NCI-H69 (cell line): Measurements from ENCODE around the gene CHD5.

Experiments used
- DNase-seq: peaks from one replicate; lab custom pipeline; 2025; lab: John Stamatoyannopoulos, UW

The CHD5 gene

GRCh38 chr1:6099297-6099696, 80.8 kb downstream of the CHD5 start:
- no peak for DNase-seq

DNA sequence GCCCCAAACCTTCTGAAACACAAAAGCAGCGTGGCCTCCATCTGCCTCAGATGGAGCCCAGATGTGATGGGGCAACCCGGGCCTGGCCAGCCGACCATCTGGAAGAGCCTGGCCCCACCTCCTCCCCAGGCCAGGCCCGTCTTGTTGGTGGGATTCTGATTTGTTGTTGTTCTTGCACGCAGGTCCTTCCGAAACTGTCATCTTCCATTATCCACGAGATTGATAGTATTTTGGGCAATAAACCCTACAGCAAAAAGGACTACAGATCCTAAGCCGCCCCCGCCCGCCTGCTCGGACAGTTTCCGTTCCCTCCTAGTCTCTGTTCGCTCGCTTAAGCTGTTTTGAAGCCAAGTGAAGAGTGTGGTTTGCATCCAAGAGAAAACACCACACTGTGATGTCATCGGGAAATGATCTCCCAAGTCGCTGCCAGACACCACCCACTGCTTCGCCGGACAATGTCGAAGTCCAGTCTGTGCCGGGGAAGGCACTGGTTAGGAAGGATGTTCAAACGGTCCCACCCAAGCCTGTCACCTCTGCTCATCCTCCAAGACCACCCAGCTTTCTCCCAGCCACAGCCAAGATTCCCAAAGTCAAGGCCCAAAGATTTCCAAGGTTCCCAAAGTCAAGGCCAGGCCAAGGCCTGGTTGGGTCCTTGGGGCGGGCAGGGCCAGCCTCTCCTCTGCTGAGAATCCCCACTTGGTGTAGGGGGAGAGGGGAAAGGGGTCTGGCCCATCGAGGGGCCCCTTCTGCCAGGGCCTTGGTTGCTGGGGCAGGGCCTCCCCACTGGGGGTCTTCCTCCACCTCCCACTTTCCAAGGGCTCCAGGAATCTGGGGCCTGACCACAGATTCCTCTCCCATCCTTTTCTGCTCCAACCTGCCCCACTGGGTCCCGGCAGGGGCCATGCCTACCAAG, 81.6 kb downstream of the CHD5 start:
- DNase-seq: no peak

- no peak for DNase-seq
Observed at GRCh38 chr1:6097824-6098223, 82.3 kb downstream of the CHD5 start.

DNA sequence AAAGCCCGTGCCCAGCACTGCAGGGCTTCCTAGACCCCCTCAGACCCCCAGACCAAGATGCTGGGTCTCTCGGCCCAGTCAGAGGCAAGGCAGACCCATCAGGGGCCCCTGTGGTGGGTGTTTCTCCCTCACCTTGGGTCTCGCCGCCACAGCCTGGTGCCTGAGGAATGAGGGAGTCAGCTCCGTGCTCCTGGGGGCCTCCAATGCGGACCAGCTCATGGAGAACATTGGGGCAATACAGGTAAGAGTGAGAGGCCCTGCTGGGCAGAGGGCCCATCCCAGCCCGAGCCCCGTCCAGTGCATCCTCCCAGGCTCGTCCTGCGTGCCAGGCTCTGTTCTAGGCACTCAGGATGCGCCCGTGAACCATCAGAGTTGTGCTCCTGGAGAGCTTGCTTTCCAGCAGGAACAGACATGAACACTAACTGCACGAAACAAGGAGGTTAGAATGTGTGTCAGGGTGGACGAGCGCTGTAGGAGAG, 83.0 kb downstream of the CHD5 start:
- no peak for DNase-seq

DNA sequence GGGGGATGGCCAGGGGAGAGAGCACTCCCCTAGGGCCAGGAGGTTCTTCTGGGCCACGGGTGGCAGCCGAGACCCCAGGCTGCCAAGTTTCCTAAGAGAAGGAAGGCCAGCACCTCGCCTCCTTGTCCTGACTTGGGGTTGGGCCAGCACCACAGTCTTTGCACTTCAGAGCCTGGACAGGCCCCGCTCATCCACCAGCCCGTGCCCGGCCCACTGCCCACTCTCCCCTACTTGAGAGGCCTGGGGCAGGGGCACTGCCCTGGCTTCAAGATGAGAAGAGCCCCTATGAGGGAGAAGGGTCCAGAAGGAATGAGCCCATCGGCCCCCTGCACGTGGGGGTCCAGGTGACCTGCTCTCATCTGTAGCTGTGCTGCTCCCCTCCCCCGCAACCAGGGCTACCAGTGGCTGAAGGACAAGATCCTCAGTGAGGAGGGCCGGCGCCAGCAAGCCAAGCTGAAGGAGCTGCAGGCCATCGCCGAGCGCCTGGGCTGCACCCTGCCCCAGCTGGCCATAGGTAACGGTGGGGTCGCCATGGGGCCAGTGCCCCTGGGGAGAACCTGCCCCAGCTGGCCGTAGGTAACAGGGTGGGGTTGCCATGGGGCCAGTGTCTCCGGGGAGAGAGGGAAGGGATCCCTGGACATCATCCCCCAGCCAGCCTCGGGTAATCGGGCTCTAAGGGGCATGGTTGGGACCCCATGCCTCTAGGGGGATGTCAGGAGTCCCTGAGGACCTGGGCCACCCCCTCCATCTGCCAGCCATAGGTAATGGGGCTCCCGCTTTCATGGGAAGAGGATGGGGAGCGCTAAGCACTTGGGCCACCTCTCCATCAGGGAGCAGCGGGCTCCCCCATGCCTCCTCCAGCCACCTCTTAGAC, 83.6 kb downstream of the CHD5 start:
- DNase-seq: no peak

- no peak for DNase-seq
Observed at GRCh38 chr1:6095511-6096242, 84.4 kb downstream of the CHD5 start.

GRCh38 chr1:6094801-6095505, 85.2 kb downstream of the CHD5 start:
- no peak for DNase-seq

DNA sequence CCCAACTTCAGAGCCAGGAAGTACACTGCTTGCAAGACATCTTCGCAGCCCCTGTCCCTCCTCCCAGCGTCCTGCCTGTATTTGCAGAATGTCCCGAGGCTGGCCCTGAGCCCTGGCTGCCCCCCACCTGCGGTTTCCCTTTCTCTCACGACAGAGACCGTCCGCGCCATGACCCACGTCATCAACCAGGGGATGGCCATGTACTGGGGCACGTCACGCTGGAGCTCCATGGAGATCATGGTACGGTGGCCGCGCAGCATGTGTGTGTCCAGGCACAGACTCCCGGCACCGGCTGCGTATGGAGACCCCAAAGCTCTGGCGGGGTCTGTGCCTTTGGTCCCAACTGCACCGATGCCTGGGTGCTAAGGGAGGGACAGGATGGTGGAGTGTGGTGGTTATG, 85.9 kb downstream of the CHD5 start:
- DNase-seq: no peak

- no peak for DNase-seq
Observed at GRCh38 chr1:6093611-6094010, 86.5 kb downstream of the CHD5 start.

GRCh38 chr1:6093071-6093470, 87.0 kb downstream of the CHD5 start:
- DNase-seq: no peak

DNA sequence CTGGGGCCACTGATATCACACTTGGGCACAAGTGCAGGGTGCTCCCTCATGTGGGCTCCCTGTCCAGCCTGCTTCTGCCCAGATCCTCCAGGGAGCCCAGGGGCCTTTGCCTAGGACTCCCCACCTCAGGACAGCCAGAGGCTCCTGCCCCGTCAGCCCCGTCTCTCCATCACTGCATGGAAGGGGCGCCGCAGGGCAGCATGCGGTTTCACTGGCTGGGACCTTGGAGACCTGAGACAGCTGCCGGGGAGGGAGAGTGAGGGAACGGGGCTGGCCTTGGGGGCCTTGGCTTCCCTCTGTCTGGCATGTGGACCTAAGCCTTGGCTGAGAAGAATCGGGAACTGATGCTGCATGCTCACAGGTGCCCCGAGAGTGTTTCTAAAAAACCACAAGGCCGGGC, 87.9 kb downstream of the CHD5 start:
- DNase-seq: no peak

GRCh38 chr1:6091823-6092109, 88.4 kb downstream of the CHD5 start:
- DNase-seq: no peak

- DNase-seq: peak; percentile 16
Observed at GRCh38 chr1:6090996-6091822, 88.9 kb downstream of the CHD5 start.

DNA sequence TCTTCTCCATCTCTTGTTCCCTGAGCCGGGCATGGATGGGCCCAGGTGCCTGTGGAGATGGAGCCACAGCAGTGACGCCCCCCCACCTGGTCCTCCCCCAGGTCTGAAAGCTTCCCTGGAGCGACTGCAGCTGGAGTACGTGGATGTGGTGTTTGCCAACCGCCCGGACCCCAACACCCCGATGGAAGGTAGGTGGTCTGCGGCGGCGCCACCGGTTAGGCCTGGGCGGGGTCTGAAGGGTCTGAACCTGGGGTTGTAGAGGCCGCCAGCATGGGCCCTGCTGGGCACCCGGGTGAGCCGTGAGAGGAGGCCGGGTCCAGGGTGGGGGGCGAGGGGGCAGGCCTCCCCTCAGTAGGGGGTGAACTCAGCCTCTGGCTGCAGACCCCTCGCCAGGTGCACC, 89.8 kb downstream of the CHD5 start:
- no peak for DNase-seq

DNA sequence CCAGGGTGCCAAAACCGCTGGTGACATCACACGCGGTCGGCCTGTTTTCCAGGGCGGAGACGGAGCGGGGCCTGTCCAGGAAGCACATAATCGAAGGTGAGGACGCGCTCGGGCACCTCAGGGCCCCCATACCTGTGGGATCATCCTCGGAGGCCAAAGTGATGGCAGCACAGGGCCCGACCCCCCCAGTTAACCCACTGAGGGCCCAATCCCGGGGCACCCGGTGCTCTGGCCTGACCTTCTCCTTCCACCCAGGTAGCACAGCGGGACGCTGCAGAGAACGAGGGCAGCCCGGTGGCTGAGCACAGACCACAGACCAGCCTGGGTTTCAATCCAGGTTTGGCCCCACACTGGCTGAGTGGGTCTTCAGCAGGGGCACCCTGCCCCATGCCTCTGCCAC, 91.2 kb downstream of the CHD5 start:
- DNase-seq: no peak

DNA sequence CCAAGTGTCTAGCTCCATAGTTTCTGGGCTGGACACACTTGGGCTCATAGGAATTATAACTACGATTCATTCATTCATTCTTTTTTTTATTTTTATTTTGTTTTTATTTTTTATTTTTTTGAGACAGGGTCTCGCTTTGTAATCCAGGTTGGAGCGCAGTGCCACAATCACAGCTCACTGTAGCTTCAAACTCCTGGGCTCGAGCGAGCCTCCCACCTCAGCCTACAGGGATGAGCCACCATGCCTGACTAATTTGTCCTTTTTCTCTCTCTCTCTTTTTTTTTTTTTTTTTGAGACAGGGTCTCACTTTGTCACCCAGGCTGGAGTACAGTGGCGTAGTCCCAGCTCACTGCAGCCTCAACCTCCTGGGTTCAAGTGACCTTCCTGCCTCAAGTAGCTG, 92.2 kb downstream of the CHD5 start:
- DNase-seq: no peak

GRCh38 chr1:6087377-6087772, 92.7 kb downstream of the CHD5 start:
- DNase-seq: no peak

- DNase-seq: no peak
Observed at GRCh38 chr1:6086762-6087376, 93.3 kb downstream of the CHD5 start.

DNA sequence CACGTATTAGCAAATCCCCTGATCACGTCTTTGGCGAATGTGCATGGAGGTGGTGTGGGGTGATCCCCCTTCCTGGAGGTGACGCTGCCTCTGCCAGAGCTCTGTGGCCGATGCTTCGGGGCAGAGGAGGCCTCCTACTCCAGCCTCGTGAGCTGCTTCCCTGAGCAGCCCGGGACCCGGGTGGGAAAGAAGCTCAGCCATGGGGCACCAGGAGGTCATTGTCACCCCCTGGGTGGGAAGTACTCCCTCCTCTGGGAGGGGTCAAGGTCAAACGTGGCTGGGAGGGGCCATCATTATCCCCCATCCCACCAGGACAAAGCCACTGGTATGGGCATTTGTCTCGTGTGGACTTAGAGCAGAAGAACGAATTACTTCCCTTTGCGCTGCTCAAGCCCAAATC, 93.8 kb downstream of the CHD5 start:
- no peak for DNase-seq

DNA sequence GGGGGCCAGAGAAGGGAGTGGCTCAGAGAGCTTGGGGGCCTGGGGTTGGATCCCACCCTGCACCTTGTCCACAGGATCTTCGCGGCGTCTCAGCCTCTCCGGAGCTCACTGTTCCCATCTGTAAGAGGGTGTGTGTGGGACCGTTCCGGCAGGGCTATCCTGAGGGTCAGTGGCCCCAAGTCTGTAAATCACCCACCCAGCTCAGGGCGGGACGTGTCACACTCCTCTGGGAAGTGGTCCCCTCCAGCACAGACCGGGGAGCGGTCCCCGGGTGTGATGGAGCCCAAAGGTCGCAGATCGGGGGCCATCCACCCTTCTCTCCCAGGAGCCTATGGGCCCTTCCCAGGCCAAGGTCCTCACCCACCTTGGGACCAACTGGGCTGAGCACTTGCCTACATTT, 94.5 kb downstream of the CHD5 start:
- DNase-seq: no peak
